HG02840 (cell line): Measurements from ENCODE around the gene CHST11.

Experiments
- ATAC-seq: cut with Tn5 transposase; IDR thresholded peaks from one replicate; pipeline ENCODE4 v1.9.1; 2021; ENCODE audit warnings: mild to moderate bottlenecking, moderate library complexity, moderate number of reproducible peaks; ENCODE audit not compliant: unreplicated experiment, low FRiP score

Gene CHST11

GRCh38 chr12:104457746-104458693 is 1.3 kb downstream of the CHST11 start:
- no peak for ATAC-seq

DNA sequence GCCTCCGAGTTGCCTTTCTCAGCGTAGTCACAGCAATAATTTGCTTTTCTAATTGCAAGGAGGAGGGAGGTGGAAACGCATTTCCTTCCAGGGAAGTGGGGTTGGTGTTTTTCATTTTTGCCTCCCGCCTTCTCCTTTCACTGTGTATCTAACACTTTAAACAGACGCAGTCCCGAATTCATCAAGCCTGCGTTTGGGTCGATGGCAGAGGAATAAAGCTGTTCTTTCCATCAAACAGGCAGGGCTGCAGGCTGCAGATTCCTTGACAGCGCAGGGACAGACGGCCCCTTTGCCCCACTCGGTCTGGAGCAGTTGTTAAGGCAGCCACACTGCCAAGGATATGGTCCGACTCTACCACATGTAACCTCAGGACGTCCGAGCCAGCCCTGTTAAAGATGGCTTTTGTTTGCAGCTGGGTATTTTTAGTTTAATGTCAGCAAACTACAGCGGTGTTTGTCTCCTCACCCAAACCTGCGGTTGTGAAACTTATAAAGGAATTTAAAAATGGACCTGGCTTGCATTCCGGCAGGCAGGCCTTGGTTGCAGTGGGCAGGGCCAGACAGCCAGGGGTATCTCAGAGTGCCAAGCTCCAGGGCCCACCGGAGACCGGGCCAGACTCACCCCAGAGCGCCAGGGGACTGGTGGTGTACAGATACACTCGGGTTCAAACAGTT is 2.1 kb downstream of the CHST11 start:
- ATAC-seq, result no peak

- no peak for ATAC-seq
Observed at GRCh38 chr12:104459368-104459909, 2.7 kb downstream of the CHST11 start.

DNA sequence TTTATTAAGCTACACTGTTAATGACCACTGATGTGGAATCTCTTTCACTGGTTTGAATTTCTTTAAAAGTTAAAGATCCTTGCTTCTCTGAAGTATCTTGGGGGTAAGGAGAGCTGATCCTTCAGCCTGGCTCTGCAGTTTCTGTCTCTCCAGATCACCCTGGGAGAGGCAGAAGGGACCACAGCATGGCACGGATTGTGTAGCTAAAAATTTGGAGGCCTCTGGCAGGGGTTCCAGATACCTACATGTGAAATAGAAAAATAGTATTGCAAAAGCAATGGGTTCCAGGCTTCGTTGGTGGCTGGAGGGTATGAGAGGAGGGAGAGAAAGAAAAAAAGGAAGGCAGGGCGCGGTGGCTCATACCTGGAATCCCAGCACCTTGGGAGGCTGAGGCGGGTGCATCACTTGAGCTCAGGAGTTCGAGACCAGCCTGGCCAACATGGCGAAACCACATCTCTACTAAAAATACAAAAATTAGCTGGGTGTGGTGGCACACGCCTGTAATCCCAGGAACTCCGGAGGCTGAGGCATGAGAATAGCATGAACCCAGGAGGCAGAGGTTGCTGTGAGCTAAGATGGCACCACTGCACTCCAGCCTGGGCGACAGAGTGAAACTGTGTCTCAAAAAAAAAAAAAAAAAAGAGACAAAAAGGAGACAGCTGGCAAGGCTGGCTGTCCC is 3.4 kb downstream of the CHST11 start:
- ATAC-seq, result no peak

- no peak for ATAC-seq
Observed at GRCh38 chr12:104460973-104461698, 4.4 kb downstream of the CHST11 start.

DNA sequence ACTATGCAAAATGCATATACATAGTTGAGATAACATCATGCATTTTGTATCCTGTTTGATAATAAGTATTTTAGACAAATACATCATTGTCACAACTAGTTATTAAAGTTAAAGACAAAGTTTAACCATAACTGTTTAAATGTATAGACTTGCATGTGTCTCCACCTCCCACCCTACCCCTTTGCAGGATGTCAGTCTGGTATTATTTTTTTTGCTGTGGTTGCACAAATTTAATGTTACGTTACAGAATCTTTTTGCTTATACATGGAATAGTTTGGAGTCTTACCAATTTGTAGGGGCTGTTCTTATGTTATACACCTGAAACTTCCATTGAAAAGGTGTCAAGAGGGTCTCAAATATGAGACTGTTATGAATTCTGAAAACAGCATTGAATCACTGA is 5.6 kb downstream of the CHST11 start:
- no peak for ATAC-seq

GRCh38 chr12:104462931-104463339 is 6.2 kb downstream of the CHST11 start:
- ATAC-seq, result no peak

GRCh38 chr12:104463368-104463767 is 6.6 kb downstream of the CHST11 start:
- no peak for ATAC-seq

DNA sequence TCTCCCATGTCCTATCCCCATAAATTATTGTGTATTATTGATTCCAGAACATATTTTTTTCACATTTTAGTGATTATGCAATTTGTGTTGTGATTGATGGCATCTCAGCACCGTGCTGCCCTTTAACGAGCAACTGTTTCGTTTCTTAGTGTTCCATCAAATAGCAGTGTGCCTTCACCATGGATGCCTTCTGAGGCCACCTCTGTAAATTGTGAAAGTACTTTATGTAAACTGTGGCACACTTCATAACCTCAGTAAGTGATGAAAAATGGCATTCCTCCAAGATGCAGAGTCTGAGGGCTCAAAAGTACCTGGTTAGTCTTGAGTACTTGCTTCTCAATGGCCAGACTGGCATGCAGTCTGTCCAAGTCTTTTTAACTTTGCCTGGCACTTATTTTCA is 8.2 kb downstream of the CHST11 start:
- no peak for ATAC-seq

DNA sequence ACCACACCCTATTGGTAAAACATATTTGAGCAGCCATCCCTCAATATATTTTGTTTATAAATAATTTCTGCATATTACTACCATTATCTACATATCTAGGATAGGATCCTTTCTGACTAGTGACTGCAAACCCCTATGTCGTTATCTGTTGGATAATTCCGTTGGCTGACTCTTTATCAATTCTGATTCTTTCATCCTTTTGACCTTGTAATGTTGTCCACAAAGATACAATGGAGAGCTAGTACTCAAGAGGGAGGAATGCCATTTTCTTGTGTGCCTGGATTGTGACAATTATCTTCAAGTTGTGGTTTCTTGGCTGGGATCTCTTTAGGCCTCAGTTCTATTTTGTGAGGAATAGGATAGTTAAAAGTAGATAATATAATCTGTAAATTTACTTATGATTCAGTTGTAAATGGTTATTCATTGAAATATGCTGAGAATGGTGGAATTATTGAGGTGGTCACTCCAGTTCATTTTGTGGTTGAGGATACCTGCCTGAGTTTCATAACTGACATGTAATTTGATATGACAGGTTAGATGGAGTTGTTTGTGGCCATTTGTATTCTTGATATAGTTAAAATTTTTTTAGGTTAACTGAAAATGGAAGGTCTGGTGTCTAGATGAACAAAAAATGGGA is 10.1 kb downstream of the CHST11 start:
- ATAC-seq, result no peak

- no peak for ATAC-seq
Observed at GRCh38 chr12:104467346-104467837, 10.6 kb downstream of the CHST11 start.

DNA sequence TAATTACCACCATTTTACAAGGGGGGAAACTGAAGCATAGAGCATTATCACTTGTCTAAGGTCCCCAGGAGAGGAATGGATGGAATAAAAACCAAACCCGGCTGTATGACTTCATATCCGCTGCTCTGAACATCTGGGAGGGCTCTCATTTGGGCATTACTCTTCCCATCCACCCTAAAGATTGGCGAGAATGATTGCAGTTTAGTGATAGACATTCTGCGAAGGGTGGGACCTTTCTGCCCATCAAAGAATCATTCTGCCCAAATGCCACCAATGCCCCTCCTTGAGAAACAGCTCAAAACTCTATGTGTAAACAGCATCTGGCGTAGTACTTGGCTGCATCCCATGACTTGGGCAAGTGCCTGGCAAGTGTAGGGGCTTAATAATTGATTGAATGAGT is 11.6 kb downstream of the CHST11 start:
- ATAC-seq, result no peak

DNA sequence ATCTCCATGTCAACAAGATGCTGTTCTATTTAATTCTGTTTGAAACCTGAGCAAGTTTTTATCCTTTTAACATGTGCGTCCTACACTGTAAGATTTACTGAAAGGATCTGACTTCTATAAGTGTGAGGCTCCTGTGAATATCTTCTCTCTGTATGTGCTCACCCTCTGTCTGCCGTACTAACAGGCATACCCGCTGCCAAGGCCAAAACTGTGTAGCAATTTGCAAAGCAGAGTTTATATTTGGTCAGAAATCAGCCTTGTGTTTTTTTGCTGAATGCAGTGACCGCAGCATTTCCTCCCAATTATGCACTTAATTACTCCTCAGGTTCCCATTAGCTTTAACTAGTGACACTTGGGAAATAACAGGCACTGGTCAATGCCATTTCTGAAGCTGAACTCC is 12.3 kb downstream of the CHST11 start:
- no peak for ATAC-seq

DNA sequence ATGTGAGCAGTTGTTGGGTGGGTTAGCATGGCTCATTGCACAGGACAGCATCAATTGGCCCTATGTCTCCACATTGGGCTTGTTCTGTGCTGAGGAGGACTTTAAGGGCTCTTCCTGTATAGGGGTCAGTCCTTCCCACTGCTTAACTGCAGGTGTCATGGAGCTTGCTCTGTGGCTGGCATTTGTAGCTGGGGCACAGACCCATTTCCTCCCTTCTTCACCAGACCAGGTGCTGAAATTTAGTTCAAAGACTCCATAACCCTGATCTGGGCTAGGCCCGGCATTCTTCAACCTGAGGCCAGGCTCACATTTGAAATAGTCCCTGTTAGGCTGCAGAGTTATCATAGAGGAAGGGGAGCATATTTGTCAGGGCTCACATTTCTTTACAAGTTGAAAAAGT is 12.8 kb downstream of the CHST11 start:
- ATAC-seq, result no peak

DNA sequence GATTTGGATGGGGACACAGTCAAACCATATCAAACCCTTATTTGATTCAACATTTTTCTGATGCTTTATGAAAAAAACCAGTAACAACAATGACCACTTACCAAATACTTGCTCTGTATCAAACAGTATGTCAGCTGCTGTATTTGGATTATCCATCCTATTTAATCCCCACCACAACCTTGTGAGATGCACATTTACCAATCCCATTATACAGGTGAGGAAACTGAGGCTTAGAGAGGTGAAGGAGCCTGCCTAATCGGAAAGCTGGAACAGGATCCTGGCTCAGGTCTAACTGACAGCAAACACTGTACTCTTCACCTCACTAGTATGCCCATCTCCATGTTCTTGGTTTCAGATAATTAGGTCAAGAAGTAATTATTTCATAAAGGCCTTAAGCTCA is 13.8 kb downstream of the CHST11 start:
- ATAC-seq, result no peak

- ATAC-seq, result no peak
Observed at GRCh38 chr12:104471336-104471735, 14.6 kb downstream of the CHST11 start.

DNA sequence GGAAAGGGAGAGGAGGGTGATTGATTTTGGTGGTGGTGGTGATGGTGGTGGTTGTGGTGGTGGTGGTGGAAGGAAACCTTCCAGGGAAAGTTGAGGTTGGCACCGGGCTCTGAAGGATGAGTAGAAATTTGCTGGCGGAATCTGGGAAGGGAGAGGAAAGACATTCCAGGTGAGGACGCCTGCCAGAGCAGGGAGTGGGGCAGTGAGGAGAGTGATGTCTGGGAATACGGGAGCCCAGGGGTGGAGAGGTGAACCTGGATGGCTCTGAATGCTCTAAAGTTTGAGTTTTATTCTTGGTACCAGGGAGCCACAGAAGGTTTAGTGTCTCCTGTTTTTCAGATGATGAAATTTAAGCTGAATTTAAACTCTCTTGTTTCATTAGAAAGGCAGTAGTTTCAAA is 16.0 kb downstream of the CHST11 start:
- no peak for ATAC-seq

DNA sequence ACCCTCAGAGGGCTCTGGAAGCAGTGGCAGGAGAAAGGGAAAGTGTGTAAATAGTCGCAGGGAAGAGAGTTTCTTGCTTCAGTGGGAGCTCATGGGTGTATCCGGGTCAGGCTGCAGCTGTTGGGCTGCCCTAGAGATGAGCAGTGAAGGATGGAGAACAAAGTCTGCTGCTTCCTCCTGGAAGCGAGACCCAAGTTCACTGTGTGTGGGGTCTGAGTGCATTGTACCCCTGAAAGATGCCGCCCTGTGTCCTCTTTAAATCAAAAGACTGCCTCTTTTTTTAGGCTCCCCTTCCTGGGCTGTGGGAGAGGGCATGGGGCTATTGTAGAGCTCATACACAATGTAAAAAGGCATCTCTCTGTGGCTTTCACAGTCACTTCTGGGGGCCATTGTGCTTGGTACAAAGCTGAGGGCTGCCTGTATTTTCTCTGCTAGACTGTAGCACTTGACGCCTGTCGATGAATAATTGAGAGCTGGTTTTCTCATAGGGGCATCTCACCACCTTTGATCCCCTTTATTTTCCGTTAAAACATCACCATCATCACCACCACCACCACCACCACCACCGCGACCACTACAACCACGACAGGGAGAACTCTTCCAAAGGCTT is 16.7 kb downstream of the CHST11 start:
- ATAC-seq, result no peak

GRCh38 chr12:104475271-104475670 is 18.5 kb downstream of the CHST11 start:
- ATAC-seq, result no peak
